BE2C (cell line): ENCODE results near the gene TMEM138.

Source experiments
- DNase-seq: peaks from one replicate; pipeline ENCODE4 v3.0.0-alpha.2; 2020
- H3K27me3 ChIP-seq: fragments of 250-450 bp; sonication (Bioruptor Pico); 2 replicates; pipeline ENCODE4 v1.5.1; 2020; ENCODE audit warnings: mild to moderate bottlenecking
- H3K36me3 ChIP-seq: fragments of 250-450 bp; sonication (Bioruptor Pico); 2 replicates; pipeline ENCODE4 v1.5.1; 2020; ENCODE audit warnings: mild to moderate bottlenecking
- H3K4me1 ChIP-seq: fragments of 250-450 bp; sonication (Bioruptor Pico); 2 replicates; pipeline ENCODE4 v1.5.1; 2020
- H3K4me3 ChIP-seq: 2 replicates; pipeline ENCODE4 v1.5.1; 2011; ENCODE audit warnings: low read depth, low read length
- H3K9me3 ChIP-seq: fragments of 250-450 bp; sonication (Bioruptor Pico); 2 replicates; pipeline ENCODE4 v1.5.1; 2020
- CTCF ChIP-seq: IDR thresholded peaks from 2 replicates; pipeline ENCODE4 v1.5.1; 2012; ENCODE audit warnings: mild to moderate bottlenecking, low read depth, low read length

The TMEM138 gene

GRCh38 chr11:61414547-61414946 is 52.4 kb downstream of the TMEM138 start:
- Histone ChIP-seq H3K36me3 (peaks cover 75% of the 10 kb centered on the region), H3K9me3 (no peaks in the 10 kb centered on the region), H3K27me3 (no peaks in the 10 kb centered on the region), H3K4me3 (no peak overlapping the region), H3K4me1 (no peaks in the 10 kb centered on the region)
- no peak for DNase-seq
- no peak for TF ChIP-seq CTCF

- no peaks in the 10 kb centered on the region for H3K4me1 ChIP-seq
- H3K4me3 ChIP-seq: no peak overlapping the region
- no peaks in the 10 kb centered on the region for H3K27me3 ChIP-seq
- peaks cover 75% of the 10 kb centered on the region for H3K36me3 ChIP-seq
- TF ChIP-seq CTCF: no peak
- no peak for DNase-seq
- no peaks in the 10 kb centered on the region for H3K9me3 ChIP-seq
Observed at GRCh38 chr11:61415381-61415780, 53.2 kb downstream of the TMEM138 start.

DNA sequence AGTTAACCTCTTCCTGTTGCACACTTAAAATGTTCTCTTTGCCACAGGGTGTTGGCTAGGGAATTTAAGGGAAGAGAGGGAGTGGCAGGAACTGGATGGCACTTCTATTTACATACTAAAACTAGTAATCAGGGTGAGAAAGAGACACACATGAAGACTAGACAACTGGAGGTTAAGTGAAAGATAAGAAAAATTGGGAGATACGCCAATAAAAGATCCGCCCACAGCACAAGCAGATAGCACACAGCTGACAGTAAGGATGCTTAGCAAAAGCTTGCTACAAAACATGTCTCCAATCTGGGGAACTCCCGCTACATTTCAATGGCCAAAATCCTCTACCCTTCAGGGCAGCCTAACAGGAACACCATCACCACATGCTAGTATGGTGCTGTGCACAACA is 54.8 kb downstream of the TMEM138 start:
- TF ChIP-seq CTCF: no peak
- peaks cover 75% of the 10 kb centered on the region for H3K36me3 ChIP-seq
- H3K27me3 ChIP-seq: no peaks in the 10 kb centered on the region
- H3K4me1 ChIP-seq: no peaks in the 10 kb centered on the region
- no peak overlapping the region for H3K4me3 ChIP-seq
- no peak for DNase-seq
- H3K9me3 ChIP-seq: no peaks in the 10 kb centered on the region

DNA sequence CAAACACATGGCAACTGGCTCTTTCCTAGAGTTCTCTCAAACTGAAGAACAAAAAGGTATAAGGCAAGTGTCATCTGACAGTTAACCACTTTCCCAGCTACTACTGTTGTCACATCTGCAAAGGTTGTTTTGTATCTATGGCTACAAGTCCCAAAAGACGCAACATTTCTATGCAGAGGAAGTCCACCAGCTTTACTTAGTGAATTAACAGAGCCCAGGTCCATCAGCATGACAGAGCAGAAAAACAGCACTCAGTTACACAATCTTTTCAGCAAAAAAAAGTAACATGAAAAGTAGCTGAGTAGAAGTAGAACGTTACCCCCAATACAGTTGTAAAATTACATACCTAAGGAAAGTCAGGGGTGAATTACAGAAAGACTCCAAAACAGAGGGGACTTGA is 55.5 kb downstream of the TMEM138 start:
- TF ChIP-seq CTCF: no peak
- Histone ChIP-seq H3K4me3 (no peak overlapping the region), H3K27me3 (no peaks in the 10 kb centered on the region), H3K4me1 (no peaks in the 10 kb centered on the region), H3K9me3 (no peaks in the 10 kb centered on the region), H3K36me3 (peaks cover 70% of the 10 kb centered on the region)
- DNase-seq: no peak

DNA sequence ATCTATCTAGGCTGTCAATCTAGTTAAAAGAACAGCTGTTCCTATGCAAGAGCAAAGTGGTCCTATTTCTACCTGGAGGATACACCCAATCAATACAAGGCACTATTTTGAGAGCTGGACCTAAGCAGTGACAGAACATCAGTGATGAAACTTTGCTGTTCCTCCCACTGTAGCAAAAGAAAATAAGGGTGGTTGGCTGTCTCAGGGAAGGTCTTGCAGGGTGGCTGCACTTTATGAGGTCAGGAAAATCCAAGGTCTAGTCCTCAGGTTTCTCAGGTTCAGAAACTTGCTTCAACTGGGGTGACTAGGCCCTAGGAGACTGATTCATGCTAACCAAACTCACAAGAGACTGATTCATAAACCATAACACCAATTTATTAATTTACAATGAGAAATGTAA is 56.0 kb downstream of the TMEM138 start:
- H3K27me3 ChIP-seq: no peaks in the 10 kb centered on the region
- no peak overlapping the region for H3K4me3 ChIP-seq
- H3K4me1 ChIP-seq: no peaks in the 10 kb centered on the region
- no peak for DNase-seq
- peaks cover 65% of the 10 kb centered on the region for H3K36me3 ChIP-seq
- TF ChIP-seq CTCF: no peak
- H3K9me3 ChIP-seq: no peaks in the 10 kb centered on the region
